ENCODE results near the gene ADGRG4.

- TF ChIP-seq POLR2AphosphoS5 (IDR thresholded peaks at IDR 0.05) = no peak
- no peak for TF ChIP-seq POLR2A (IDR thresholded peaks at IDR 0.05)
- no peak for TF ChIP-seq CTCF (IDR thresholded peaks at IDR 0.05)
- no peak for TF ChIP-seq EP300 (IDR thresholded peaks at IDR 0.05)
Measured at GRCh38 chrX:136376713-136377112, 76.0 kb downstream of the ADGRG4 start.

Data from upper lobe of left lung (tissue), 4 donors.